Heart right ventricle (tissue), 16 donors: ENCODE data around the gene HTR3B. TPM values are rescaled to one million over a fixed set of nuclear protein-coding genes. Genes with fewer than 3 reads are reported as not detected.
"Not testable (repeated sequence)": the region's sequence is repeated elsewhere in the genome, so short reads cannot be mapped to it uniquely, and the experiment has no call there.

Source experiments
- ATAC-seq, 8 donors: fragments of 200-7000 bp; cut with Tn5 transposase; one replicate each; pipeline ENCODE4 v1.9.1; 2020; ENCODE audit warnings: mild to moderate bottlenecking in 8 of 8, moderate library complexity in 8 of 8, moderate number of reproducible peaks in 1 of 8
- DNase-seq, 2 donors: peaks; one replicate each; pipeline ENCODE4 v3.0.0-alpha.2; 2020
- H3K27ac ChIP-seq, 10 donors: fragments of 200-600 bp; sonication (generic) in 2 of 10; one replicate each; pipeline versions ENCODE4 v1.5.0 to v1.8.0; 2020 to 2022; ENCODE audit warnings: mild to moderate bottlenecking in 3 of 10
- H3K27me3 ChIP-seq, 7 donors: fragments of 200-600 bp; one replicate each; pipeline ENCODE4 v1.8.0; 2021 to 2022; ENCODE audit warnings: mild to moderate bottlenecking in 2 of 7
- H3K36me3 ChIP-seq, 9 donors: fragments of 200-600 bp; sonication (generic) in 1 of 9; one replicate each; pipeline versions ENCODE4 v1.5.0 to v1.8.0; 2020 to 2022; ENCODE audit warnings: mild to moderate bottlenecking in 2 of 9
- H3K4me1 ChIP-seq, 9 donors: fragments of 200-600 bp; sonication (generic) in 1 of 9; one replicate each; pipeline versions ENCODE4 v1.5.0 to v1.8.0; 2020 to 2022; ENCODE audit warnings: mild to moderate bottlenecking in 4 of 9
- H3K4me3 ChIP-seq, 10 donors: fragments of 200-600 bp; sonication (generic) in 2 of 10; one replicate each; pipeline versions ENCODE4 v1.5.0 to v1.8.0; 2020 to 2022; ENCODE audit warnings: mild to moderate bottlenecking in 7 of 10, moderate library complexity in 2 of 10
- H3K9me3 ChIP-seq, 11 donors: fragments of 200-600 bp in 10 of 11; sonication (generic) in 2 of 11; one replicate each; pipeline versions ENCODE4 v1.5.0 to v1.8.0; 2013 to 2022; ENCODE audit warnings: mild to moderate bottlenecking in 2 of 11, control low read depth in 1 of 11, moderate library complexity in 1 of 11
- WGBS, 2 donors: extraction: QIAGEN DNeasy Blood & Tissue Kit; methylation state at CpG; one replicate each; pipeline ENCODE4 v1.1.7; 2013; ENCODE audit warnings: inconsistent platforms in 1 of 2; 5-methylcytosine and 5-hydroxymethylcytosine counted together
- intact Hi-C, 10 donors: fragments of 100-400 bp; cut with DNase I; formaldehyde crosslinking; loops; one replicate each; pipeline versions ENCODE4 v1.11.1 to v1.14.2; 2022
- polyA plus RNA-seq, 2 donors: library from polyadenylated mRNA; stranded (reverse); fragments of 200-250 nt; gene quantifications; one replicate each; pipeline ENCODE4 v1.2.3, GENCODE V29; 2013
- total RNA-seq, 10 donors: library from RNA; stranded (reverse); fragmentation: NEBNext Ultra II Directional in 3 of 10; extraction: Animal tissue kit (Norgen Biotek cat#: 25700) in 3 of 10; gene quantifications; one replicate each; pipeline versions ENCODE4 v1.2.1 to v1.2.4, GENCODE V29; 2021 to 2023
- TF ChIP-seq, protein P1 (sequence below), 9 donors: fragments of 200-600 bp; sonication (generic) in 2 of 9; IDR thresholded peaks; one replicate each; pipeline versions ENCODE4 v1.5.0 to v1.8.0; 2021 to 2022; ENCODE audit warnings: antibody characterized with exemption in 9 of 9, mild to moderate bottlenecking in 5 of 9, moderate library complexity in 1 of 9
- donor health status: Arrhythmogenic right ventricular cardiomyopathy.
- donor health status: ischemic (EF 13 %, LVEDD 7.1; RV severe dilation, severe dysfunction).
- donor health status: healthy with polysubstance abuse.
- donor health status: DM: no; HTN: yes; CAD: no.
- donor health status: DM: no; HTN: no; CAD: no.
- donor health status: ischemic (EF 25% LVEDD 6.9; RV normal size, moderate dysfunction).
- donor health status: ischemic (EF 25% LVEDD 5.7; RV mildly dilated, moderate dysfunction).
- donor health status: healthy.
- donor health status: DM: yes; HTN: yes; CAD: no.
- donor health status: Ischemic cardiomyopathy.
- donor health status: ischemic (EF 35%, LVEDD 5.7; RV mildly dilated, moderate dysfunction).
- donor health status: nonischemic (EF 11% LVEDD 7.7; RV severe dilation, severe dysfunction).
- donor health status: DM: yes; HTN: yes; CAD: no.
- donor health status: PGD.
- donor health status: ischemic (EF 29% LVEDD 5.4; RV normal size, mild dysfunction).
- donor health status: nonischemic (EF 23%, LVEDD 6.1; RV moderate dilation, normal function).

Gene HTR3B
- total and polyA plus RNA-seq, 12 donors: not detected

DNA sequence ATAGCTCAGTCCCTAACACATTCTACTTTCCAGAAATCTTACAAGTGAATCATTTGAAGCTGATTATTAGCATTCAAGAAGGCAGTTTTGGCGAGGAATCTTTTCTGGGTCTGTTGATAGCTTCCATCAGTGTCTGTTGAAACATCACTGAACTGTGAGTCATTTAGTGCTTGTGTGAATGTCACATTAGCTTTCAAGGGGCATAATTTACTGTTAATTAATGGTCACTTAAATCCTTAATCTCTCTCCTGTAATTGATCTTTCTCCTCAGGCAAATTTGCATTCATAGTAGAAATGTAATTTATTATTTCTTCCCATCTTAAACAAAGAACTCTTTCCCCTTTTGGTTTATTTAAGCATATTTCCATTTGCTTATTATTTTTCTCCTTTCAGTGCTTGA, 2.6 kb downstream of the HTR3B start:
- ATAC-seq (no peak), DNase-seq (no peak)
- Histone ChIP-seq H3K27me3 (peaks cover 0 to 36% (median 3%) of the 10 kb centered on the region in 7 donors), H3K4me1 (peaks cover 0 to 4% (median 0%) of the 10 kb centered on the region in 9 donors), H3K9me3 (no peaks in the 10 kb centered on the region), H3K36me3 (no peaks in the 10 kb centered on the region), H3K27ac (no peak overlapping the region), H3K4me3 (no peak overlapping the region)
- intact Hi-C loops: no loop called here
- TF ChIP-seq, protein P1, sequence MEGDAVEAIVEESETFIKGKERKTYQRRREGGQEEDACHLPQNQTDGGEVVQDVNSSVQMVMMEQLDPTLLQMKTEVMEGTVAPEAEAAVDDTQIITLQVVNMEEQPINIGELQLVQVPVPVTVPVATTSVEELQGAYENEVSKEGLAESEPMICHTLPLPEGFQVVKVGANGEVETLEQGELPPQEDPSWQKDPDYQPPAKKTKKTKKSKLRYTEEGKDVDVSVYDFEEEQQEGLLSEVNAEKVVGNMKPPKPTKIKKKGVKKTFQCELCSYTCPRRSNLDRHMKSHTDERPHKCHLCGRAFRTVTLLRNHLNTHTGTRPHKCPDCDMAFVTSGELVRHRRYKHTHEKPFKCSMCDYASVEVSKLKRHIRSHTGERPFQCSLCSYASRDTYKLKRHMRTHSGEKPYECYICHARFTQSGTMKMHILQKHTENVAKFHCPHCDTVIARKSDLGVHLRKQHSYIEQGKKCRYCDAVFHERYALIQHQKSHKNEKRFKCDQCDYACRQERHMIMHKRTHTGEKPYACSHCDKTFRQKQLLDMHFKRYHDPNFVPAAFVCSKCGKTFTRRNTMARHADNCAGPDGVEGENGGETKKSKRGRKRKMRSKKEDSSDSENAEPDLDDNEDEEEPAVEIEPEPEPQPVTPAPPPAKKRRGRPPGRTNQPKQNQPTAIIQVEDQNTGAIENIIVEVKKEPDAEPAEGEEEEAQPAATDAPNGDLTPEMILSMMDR (IDR thresholded peaks at IDR 0.05): no peak
- 51 to 68% methylated on average over 1 of the region's 1 CpG for WGBS, 2 donors

DNA sequence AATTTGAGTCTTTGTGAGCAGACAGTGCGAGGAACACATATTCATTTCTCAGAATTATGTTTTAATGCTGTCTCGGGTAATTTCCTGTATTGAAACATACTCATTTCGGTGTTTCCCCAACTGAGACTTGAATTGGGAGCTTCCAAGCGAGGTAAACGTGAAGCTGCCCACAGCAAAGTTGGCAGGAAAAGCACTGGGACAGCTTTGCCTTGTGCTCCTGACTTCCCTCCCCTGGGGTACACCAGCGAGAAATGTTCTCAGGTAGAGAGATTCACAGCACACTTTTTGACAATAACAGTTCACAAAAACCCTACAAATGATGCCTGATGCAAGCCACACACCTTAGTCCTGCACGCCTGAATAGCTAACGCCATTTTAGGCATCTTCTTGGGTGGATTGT, 3.1 kb downstream of the HTR3B start:
- WGBS, 2 donors: 77 to 79% methylated on average over 8 of the region's 8 CpGs
- intact Hi-C loops: no loop called here

DNA sequence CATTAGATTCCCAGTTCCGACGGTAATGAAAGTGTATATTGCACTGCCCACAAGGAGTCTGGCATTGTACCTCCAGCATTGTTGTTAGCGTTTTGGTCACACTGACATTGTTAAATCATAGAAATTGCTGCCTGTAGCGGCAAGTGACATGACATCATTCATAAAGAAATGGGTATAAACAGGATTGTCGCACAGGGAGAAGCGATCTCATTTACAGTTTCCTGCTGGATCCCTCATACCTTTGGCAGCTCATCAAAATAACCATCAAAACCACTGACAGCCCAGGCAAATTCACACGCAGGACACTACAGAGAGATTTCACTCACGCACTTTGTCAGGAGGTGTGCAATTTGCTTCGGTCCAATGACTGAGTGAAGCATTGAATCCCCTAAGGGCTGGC, 3.5 kb downstream of the HTR3B start:
- Histone ChIP-seq H3K27ac (no peak overlapping the region), H3K36me3 (no peaks in the 10 kb centered on the region), H3K27me3 (peaks cover 0 to 36% (median 3%) of the 10 kb centered on the region in 7 donors), H3K4me3 (no peak overlapping the region), H3K4me1 (peaks cover 0 to 4% (median 0%) of the 10 kb centered on the region in 9 donors), H3K9me3 (no peaks in the 10 kb centered on the region)
- TF ChIP-seq, protein P1 (IDR thresholded peaks at IDR 0.05): no peak
- ATAC-seq (no peak), DNase-seq (no peak)
- intact Hi-C loops: no loop called here
- 71 to 72% methylated on average over 9 of the region's 9 CpGs for WGBS, 2 donors

More for the DNA sequence above, 3.1 kb downstream of the HTR3B start:
- Histone ChIP-seq H3K4me1 (peaks cover 0 to 4% (median 0%) of the 10 kb centered on the region in 9 donors), H3K9me3 (no peaks in the 10 kb centered on the region), H3K36me3 (no peaks in the 10 kb centered on the region), H3K27ac (no peak overlapping the region), H3K27me3 (peaks cover 0 to 36% (median 3%) of the 10 kb centered on the region in 7 donors), H3K4me3 (no peak overlapping the region)
- DNase-seq (no peak), ATAC-seq (no peak)
- TF ChIP-seq, protein P1 (IDR thresholded peaks at IDR 0.05): no peak

DNA sequence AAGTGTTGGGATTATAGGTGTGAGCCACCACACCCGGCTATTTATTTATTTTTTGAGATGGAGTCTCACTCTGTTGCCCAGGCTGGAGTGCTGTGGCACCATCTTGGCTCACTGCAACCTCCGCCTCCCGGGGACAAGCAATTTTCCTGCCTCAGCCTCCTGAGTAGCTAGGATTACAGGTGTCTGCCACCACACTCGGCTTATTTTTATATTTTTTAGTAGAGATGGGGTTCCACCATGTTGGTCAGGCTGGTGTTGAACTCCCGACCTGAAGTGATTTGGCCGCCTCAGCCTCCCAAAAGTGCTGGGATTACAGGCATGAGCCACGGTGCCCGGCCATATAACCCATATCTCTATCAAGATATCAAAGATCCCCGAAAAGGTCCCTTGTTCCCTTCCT, 6.9 kb downstream of the HTR3B start:
- H3K27me3 ChIP-seq: peaks cover 0 to 32% (median 3%) of the 10 kb centered on the region in 7 donors
- H3K27ac ChIP-seq, H3K4me1 ChIP-seq, intact Hi-C loops, ATAC-seq, H3K9me3 ChIP-seq, H3K36me3 ChIP-seq, H3K4me3 ChIP-seq, DNase-seq: not testable (repeated sequence)
- 89 to 93% methylated on average over 9 of the region's 9 CpGs for WGBS, 2 donors

DNA sequence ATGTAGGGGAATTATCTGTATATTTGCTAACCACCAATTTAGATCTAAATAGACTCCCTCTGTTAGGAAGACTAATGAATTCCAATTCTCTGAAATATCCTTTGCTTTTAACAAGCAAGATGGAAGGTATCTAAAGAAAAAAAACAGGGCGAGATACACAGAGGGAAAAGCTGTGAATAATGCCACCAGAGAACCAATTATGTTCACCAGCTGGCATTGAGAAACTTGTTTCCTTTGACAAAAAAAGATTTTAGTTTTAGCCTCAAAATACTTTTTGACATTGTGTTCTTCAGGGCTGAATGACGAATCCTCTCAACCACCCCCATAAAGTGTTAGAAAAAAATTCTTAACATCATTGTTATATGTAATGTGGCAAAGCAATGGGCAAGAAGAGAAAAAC, 19.0 kb downstream of the HTR3B start:
- ATAC-seq (no peak), DNase-seq (no peak)
- H3K4me1 ChIP-seq: no peaks in the 10 kb centered on the region
- no peak overlapping the region for H3K4me3 ChIP-seq
- 75 to 81% methylated on average over 2 of the region's 2 CpGs for WGBS, 2 donors
- H3K36me3 ChIP-seq: no peaks in the 10 kb centered on the region
- H3K27ac ChIP-seq: no peak overlapping the region
- intact Hi-C loops: no loop called here
- H3K9me3 ChIP-seq: no peaks in the 10 kb centered on the region
- TF ChIP-seq, protein P1 (IDR thresholded peaks at IDR 0.05): no peak
- peaks cover 0 to 41% (median 12%) of the 10 kb centered on the region in 7 donors for H3K27me3 ChIP-seq
